Transverse colon (tissue), 4 donors: Measurements from ENCODE around the gene PARP6. TPM values are rescaled to one million over a fixed set of nuclear protein-coding genes. Genes with fewer than 3 reads are reported as not detected.

Experiments
- DNase-seq: peaks from one replicate; pipeline ENCODE4 v3.0.0-alpha.2; 2019
- H3K27ac ChIP-seq, 4 donors: fragments of 200-600 bp; sonication (generic); 2 replicates each; pipeline ENCODE4 v1.5.1; 2016 to 2018; ENCODE audit warnings: inconsistent platforms in 4 of 4
- H3K27me3 ChIP-seq: fragments of 200-600 bp; sonication (generic); 2 replicates; pipeline ENCODE4 v1.5.1; 2017; ENCODE audit warnings: inconsistent platforms
- H3K36me3 ChIP-seq, 4 donors: fragments of 200-600 bp; sonication (generic); 2 replicates each; pipeline ENCODE4 v1.5.1; 2017 to 2019; ENCODE audit warnings: inconsistent platforms in 4 of 4
- H3K4me1 ChIP-seq, 4 donors: fragments of 200-600 bp; sonication (generic); 2 replicates each; pipeline ENCODE4 v1.5.1; 2017 to 2020; ENCODE audit warnings: inconsistent platforms in 4 of 4
- H3K4me3 ChIP-seq, 4 donors: fragments of 200-600 bp; sonication (generic); 1 replicate in 1 of 4; 2 replicates in 3 of 4; pipeline versions ENCODE4 v1.5.1 to v1.6.1; 2017 to 2019; ENCODE audit warnings: inconsistent platforms in 4 of 4
- H3K9me3 ChIP-seq, 2 donors: fragments of 200-600 bp; sonication (generic); 2 replicates each; pipeline ENCODE4 v1.5.1; 2017 to 2019; ENCODE audit warnings: inconsistent platforms in 2 of 2
- CTCF ChIP-seq, 5 experiments: fragments of 200-600 bp in 3 of 5; fragments of 450-650 bp in 2 of 5; sonication (generic) in 3 of 5; IDR thresholded peaks; 1 replicate in 2 of 5; 2 replicates in 3 of 5; pipeline ENCODE4 v1.5.1; 2016 to 2017; ENCODE audit warnings: antibody characterized with exemption in 5 of 5, inconsistent platforms in 3 of 5, mild to moderate bottlenecking in 2 of 5, moderate library complexity in 1 of 5
- EP300 ChIP-seq: sonication (generic); formaldehyde crosslinking; IDR thresholded peaks from one replicate; pipeline ENCODE4 v1.6.1; 2017; ENCODE audit warnings: antibody characterized with exemption, low read depth
- POLR2A ChIP-seq: fragments of 450-650 bp; IDR thresholded peaks from one replicate; pipeline ENCODE4 v1.6.1; 2016; ENCODE audit warnings: antibody characterized with exemption, mild to moderate bottlenecking, moderate library complexity
- POLR2AphosphoS5 ChIP-seq, 3 donors: sonication (generic); formaldehyde crosslinking; IDR thresholded peaks; one replicate each; pipeline ENCODE4 v1.6.1; 2016; ENCODE audit warnings: antibody characterized with exemption in 3 of 3
- whole genome bisulfite sequencing, 2 donors: methylation state at CpG; one replicate each; pipeline ENCODE4 v1.1.5; 2018; ENCODE audit warnings: low coverage in 1 of 2; 5-methylcytosine and 5-hydroxymethylcytosine counted together
- in situ Hi-C, 4 donors: fragments of 200-750 bp; cut with MboI; loops; one replicate each; pipeline versions ENCODE4 v1.15.0 to v1.15.1; 2017; ENCODE audit warnings: low sequenced_read_pairs in 3 of 4, low pct_ligation_motif_present in 1 of 4, low pct_unique_long_range_greater_than_20kb in 1 of 4
- intact Hi-C: fragments of 100-400 bp; cut with DNase I; formaldehyde crosslinking; loops from one replicate; pipeline ENCODE4 v1.15.1; 2023; ENCODE audit warnings: low total_unique reads
- total RNA-seq, 4 donors: library from RNA; depleted of rRNA; stranded (reverse); fragments of >200 nt; gene quantifications; one replicate each; pipeline ENCODE4 v1.1.0, GENCODE V29; 2016

The PARP6 gene
- total RNA-seq, 4 donors from 2014 or later, result 44.1 to 152 (median 57.9) TPM

DNA sequence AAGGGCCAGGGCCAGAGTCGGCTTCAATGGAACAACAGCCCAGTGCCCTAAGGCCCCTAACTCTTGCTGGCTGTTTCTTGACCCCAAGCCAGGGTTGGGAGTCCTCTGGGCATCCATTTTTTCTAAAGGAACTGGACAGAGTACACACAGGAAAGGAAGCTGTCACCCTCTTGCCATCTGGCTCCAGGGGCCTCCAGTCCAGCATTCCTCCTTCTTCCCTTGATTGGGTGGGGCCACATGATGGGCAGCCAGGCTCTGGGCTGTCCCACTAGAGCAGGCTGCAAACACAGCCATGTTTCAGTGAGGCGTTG, 73.2 kb downstream of the PARP6 start:
- intact Hi-C loops, result no loop called here
- no peak overlapping the region for H3K27ac ChIP-seq
- H3K36me3 ChIP-seq, result peaks cover 0 to 39% (median 13%) of the 10 kb centered on the region in 4 donors
- peaks cover 0 to 19% (median 5%) of the 10 kb centered on the region in 4 donors for H3K4me1 ChIP-seq
- TF ChIP-seq CTCF (IDR thresholded peaks at IDR 0.05) (no peak), EP300 (no peak), POLR2AphosphoS5 (IDR thresholded peaks at IDR 0.05) (no peak)
- H3K9me3 ChIP-seq, result no peaks in the 10 kb centered on the region
- no peak overlapping the region for H3K4me3 ChIP-seq
- in situ Hi-C loops, result no loop called here
- WGBS, 2 donors, result 73% methylated on average over 2 of the region's 2 CpGs; no CpG with 5 or more reads in 1 of the 2 donors
- no peak for DNase-seq
- peaks cover 31% of the 10 kb centered on the region for H3K27me3 ChIP-seq

DNA sequence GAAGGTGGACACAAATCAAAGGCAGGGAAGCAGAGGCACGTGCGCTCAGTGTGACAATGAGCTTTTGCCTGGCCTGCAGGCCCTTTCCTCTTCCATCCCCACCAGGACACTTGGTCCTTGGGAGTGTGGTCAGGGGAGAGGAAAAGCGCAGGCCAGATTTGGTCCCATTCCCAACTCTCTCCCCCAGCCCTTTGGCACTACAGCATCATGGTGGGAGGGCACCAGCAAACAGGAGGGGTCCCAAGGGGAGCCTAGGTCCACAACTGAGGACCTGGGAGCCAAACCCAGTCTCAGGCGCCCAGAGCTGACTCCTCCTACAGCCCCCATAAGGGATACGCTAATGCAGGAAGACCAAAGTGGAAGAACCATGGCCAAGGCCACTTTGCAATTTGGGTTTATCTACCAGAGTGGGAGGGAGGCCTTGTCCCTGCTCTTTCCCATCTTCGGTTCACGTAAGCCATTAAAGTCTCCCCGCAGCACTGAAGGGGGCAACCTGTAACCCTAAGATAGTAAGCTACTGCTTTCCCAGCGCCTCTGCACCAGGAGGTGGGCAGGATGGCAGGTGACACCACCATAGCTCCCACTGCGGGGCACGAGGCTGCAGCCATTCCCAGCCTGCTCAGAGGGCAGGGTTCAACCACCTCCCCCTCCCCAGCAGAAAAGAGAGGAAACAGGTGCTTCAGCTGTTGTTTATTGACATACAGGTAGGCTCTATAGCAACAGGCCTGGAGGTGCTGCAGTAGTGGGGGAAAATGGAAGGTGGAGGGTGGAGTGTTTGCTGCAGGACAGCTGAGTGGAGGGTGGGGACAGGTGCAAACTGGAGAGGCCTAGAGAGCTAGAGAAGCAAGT, 73.8 kb downstream of the PARP6 start:
- H3K9me3 ChIP-seq, result no peaks in the 10 kb centered on the region
- H3K4me1 ChIP-seq, result peaks cover 0 to 17% (median 5%) of the 10 kb centered on the region in 4 donors
- no peak for DNase-seq
- no peak overlapping the region for H3K27ac ChIP-seq
- in situ Hi-C loops (no loop called here), intact Hi-C loops (no loop called here)
- no peak for TF ChIP-seq CTCF (IDR thresholded peaks at IDR 0.05)
- no peak for TF ChIP-seq POLR2AphosphoS5 (IDR thresholded peaks at IDR 0.05)
- no peak for TF ChIP-seq EP300
- TF ChIP-seq POLR2A, result no peak
- H3K36me3 ChIP-seq, result peaks cover 0 to 39% (median 10%) of the 10 kb centered on the region in 4 donors
- H3K4me3 ChIP-seq, result no peak overlapping the region
- peaks cover 31% of the 10 kb centered on the region for H3K27me3 ChIP-seq
- WGBS, 2 donors, result 77% methylated on average over 10 of the region's 11 CpGs; no CpG with 5 or more reads in 1 of the 2 donors

DNA sequence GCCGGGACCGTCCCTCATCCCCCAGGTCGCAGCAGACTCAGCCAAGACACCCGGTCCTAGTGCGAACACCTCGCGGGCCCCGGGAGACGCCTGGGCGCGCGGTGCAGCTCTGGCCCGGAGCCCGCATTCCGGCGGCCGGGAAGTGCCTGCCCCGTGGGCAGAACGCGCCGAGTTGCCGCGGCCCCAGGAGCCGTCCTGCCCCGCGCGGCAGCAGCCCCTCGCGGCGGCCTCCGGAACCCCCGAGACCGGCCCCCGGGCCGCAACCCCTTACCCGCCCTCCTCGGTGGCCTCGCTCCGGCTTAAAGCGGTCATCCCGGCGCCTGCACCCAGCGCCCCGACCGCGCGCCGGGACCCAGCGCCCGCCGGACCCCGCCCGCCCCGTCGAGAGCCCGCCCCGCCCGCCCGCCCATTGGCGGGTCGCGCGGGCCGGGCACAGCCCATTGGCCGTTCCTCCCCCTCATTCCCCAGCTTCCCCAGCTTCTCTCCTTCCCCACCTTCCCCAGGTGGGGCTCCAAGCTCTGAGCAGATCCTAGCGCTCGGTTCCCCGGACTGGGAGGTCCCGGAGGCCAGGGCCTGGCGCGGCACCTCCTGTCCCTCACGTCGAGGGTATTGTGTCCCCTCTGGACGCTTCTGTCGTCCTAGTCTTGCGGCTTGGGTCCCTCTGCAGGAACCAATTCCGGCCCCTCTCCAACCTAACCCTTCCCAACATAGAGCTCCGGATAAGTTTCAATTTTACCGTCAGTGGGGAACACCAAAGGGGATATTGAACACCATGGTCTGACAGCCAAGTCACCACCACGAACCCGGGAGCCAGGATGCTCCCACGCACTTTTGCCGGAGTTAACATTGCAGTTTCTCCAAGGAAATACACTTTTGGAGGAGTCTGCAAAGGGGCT, 74.6 kb downstream of the PARP6 start, which contains the start of gene GRAMD2A:
TSS of gene GRAMD2A (minus strand) at position 328 of the 896 bp plus-strand sequence.
- Histone ChIP-seq H3K27ac (no peak within 1 kb of the TSS), H3K4me1 (peaks cover 0 to 12% (median 5%) of the 10 kb centered on the region in 4 donors), H3K36me3 (peaks cover 0 to 32% (median 9%) of the 10 kb centered on the region in 4 donors), H3K27me3 (peaks cover 31% of the 10 kb centered on the region), H3K4me3 (peak within 1 kb of the TSS; percentile 16 to 50 (median 38)), H3K9me3 (no peaks in the 10 kb centered on the region)
- intact Hi-C loops, result no loop called here
- WGBS, 2 donors, result 38% methylated on average over 27 of the region's 83 CpGs; no CpG with 5 or more reads in 1 of the 2 donors
- no peak for TF ChIP-seq POLR2A
- no peak for TF ChIP-seq EP300
- TF ChIP-seq POLR2AphosphoS5 (IDR thresholded peaks at IDR 0.05), result no peak
- no peak for TF ChIP-seq CTCF (IDR thresholded peaks at IDR 0.05)
- DNase-seq, result peak; percentile 27
- in situ Hi-C loops, result no loop called here

DNA sequence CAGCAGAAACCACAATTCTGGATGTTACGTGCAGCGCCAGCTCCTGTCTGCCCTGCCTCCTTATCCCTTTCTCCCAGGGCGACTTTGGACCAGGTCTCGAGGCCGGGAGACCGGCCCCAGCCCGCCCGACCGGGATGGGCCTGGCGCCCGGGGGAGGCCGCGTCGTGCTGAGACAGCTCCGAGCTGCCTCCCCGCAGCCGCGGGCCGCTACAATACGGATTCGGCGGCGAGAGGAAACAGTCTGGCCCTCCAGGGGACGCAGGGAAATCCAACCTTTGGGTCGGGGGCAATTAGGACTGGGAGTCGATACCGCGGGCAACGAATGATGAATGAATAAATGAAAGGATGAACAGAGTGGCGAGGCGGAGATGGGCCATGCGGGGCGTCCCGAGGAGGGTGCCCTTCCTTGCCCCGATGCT, 75.3 kb downstream of the PARP6 start:
- intact Hi-C loops, result no loop called here
- Histone ChIP-seq H3K9me3 (no peaks in the 10 kb centered on the region), H3K27ac (no peak overlapping the region), H3K36me3 (peaks cover 0 to 25% (median 8%) of the 10 kb centered on the region in 4 donors), H3K4me3 (peak overlapping the region; percentile 16 to 50 (median 38)), H3K27me3 (peaks cover 35% of the 10 kb centered on the region), H3K4me1 (peaks cover 0 to 12% (median 5%) of the 10 kb centered on the region in 4 donors)
- 22% methylated on average over 33 of the region's 35 CpGs; no CpG with 5 or more reads in 1 of the 2 donors for WGBS, 2 donors
- TF ChIP-seq POLR2A, result no peak
- no peak for TF ChIP-seq POLR2AphosphoS5 (IDR thresholded peaks at IDR 0.05)
- TF ChIP-seq CTCF (IDR thresholded peaks at IDR 0.05), result no peak
- no peak for TF ChIP-seq EP300
- in situ Hi-C loops, result no loop called here
- DNase-seq, result no peak
